GM12873 (cell line): ENCODE data around the gene CNN3.

Experiments used
- TF ChIP-seq, protein P1 (sequence below): IDR thresholded peaks from 2 replicates; pipeline ENCODE4 v1.5.1; 2012; ENCODE audit warnings: low read depth, mild to moderate bottlenecking, moderate library complexity, low read length, control low read depth; ENCODE audit not compliant: insufficient read depth; ENCODE audit errors: missing control alignments

CNN3 gene

DNA sequence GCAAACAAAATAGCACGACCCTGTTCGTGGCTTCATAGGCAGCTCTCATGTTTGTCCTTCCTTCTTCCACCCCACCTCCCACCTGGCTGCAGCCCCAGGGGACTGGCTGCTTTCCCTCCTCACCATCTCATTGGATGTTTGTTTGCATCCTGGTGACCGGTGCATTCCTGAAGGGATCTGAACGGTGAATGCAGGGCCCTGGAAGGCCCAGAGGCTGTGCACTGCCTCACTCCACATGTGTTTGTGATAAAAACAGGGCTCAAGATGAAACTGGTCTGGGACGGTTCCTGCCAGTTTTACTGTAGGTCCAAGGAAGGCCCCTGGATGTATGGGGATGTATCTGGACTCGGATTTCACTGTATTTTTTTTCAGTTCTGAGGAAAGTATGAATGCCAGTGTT, 42.8 kb downstream of the CNN3 start:
- TF ChIP-seq, protein P1, sequence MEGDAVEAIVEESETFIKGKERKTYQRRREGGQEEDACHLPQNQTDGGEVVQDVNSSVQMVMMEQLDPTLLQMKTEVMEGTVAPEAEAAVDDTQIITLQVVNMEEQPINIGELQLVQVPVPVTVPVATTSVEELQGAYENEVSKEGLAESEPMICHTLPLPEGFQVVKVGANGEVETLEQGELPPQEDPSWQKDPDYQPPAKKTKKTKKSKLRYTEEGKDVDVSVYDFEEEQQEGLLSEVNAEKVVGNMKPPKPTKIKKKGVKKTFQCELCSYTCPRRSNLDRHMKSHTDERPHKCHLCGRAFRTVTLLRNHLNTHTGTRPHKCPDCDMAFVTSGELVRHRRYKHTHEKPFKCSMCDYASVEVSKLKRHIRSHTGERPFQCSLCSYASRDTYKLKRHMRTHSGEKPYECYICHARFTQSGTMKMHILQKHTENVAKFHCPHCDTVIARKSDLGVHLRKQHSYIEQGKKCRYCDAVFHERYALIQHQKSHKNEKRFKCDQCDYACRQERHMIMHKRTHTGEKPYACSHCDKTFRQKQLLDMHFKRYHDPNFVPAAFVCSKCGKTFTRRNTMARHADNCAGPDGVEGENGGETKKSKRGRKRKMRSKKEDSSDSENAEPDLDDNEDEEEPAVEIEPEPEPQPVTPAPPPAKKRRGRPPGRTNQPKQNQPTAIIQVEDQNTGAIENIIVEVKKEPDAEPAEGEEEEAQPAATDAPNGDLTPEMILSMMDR: no peak

DNA sequence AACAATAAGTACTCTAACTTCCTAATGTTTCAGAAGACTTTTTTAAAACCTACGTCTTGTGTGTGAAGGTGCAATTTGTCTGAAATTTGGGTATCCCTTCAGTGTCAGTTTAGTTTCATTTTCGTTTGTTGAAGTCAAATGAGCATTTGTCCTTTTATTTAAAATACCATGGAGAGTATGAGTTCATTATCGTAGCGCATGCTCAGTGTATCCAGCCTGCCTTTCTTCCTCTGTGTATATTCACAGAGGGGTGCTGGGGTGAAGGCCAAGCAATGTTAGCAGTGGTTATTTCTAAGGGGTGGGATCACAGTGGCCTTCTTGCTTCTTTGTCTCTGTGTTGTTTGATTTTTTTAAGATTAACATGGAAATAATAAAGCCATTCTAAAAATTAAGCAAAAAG, 43.2 kb downstream of the CNN3 start:
- TF ChIP-seq, protein P1: no peak

DNA sequence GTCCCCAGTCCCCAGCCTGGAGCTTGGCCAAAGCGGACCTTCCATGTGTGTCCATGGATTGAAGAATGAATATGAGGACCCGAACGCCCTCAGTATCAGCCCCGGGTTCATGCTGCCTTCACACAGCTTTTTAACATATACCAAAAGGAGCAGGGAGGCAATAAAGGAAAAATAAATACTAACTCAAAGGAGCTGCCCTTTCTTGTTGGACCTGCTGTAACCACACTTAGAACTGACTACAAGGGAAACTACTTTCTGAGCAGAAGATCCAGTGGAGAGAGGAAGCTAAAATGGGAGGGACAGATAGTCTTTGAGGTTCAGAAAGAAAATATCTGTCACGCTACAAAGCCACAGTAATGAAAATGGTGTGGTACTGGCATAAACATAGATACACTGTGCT, 48.6 kb downstream of the CNN3 start:
- TF ChIP-seq, protein P1: no peak

DNA sequence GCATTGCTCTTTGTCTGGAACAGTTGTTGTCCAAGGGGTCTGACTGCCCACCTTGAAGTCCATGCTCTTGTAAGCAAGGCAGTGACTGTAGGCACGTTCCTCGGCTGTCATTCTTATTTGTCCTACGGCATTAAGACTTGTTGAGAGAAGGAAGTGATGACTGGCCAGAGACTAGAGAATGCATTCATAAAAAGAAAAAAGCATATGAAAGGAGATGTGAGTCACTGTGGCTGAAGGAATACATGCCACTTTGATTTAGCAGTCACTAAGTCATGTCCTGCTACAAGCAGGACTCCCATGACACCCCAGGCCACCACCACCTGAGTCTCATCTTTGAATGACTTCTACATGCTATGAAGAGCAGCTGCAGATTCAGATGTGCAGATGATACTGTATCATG, 50.5 kb downstream of the CNN3 start:
- TF ChIP-seq, protein P1: no peak

DNA sequence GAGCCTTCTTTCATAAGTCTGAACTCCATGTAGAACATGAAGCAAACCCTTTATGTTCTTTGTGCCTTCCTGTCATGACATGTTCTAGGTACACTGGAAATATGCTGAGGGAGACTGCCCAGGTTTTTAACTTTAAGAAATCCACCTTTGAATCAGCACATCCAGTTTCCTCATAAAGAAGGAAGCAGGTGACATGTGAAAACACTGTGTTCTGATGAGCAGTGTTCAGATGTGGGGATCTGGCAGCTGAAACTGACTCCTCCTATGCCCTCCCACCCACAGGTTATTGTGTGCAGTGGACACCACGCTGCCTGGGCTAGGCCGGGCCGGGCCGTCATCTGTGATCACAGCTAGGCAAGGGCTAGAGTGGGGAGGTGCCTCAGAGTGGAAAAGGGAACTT, 51.1 kb downstream of the CNN3 start:
- TF ChIP-seq, protein P1: no peak

DNA sequence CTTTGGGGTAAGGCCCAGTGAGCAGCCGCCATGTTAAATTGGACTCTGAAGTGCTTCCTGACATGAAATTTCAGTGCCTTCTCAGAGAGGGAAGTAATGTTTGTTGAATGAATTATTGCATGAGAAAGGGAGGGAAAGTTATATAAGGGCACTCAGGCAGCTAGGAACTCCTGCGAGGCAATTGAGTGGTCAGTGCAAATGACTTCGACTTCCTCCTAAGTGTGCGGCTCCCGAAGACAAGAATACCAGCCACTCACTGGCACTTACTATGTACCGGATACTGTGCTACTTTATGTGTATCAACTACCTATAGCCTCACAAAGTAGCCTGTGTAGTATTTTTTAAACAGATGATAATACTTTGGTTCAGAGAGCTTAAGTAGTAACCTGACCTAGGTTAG, 52.5 kb downstream of the CNN3 start:
- TF ChIP-seq, protein P1: no peak

DNA sequence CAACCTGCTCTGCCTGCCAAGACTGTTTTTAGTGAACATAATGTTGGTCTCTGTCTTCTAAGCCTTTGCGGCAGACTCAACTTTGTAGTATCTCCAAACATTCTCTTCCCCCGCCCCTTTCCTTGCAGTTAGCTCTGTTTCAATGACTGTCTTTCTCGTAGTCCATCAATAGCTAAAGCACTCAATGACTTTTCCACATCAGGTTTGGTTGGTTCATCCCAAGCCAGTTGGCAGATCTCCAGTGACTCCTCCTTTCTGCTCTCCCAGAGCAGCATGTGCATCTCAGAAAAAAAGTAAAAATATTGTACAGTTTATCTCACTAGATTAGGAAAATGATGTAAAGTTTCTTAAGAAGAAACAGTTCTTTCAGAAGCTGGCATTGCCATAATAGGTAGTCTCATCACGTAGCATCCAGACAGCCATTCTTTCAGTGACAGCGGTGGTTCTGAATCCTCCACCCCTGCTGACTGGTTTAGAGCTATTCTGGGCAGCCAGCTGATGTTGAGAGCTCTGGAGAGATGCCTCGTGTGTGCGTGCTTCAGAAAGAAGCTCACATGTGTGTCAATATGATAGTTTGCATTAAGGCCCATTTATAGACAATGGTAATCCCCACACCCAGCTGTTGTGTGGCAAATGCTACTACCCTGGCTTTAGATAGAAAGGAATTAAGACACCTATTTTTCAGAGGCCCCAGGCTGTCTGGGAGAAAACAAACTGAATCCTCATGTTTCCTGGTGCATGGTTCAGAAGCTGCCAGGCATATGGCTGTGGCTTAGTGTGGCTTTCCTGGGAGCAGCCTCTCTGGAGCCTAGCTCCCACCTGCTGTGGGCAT, 53.2 kb downstream of the CNN3 start:
- TF ChIP-seq, protein P1: no peak
